Nephron (organoid): ENCODE results near the gene POLD3.

Experiments used
- H3K27ac Mint-ChIP-seq, 3 experiments: 2 replicates each; pipeline ENCODE4 v1.8.0; 2020; ENCODE audit warnings: mixed read lengths in 3 of 3, mild to moderate bottlenecking in 2 of 3, moderate library complexity in 1 of 3
- H3K27me3 Mint-ChIP-seq: 2 replicates; pipeline ENCODE4 v1.8.0; 2021; ENCODE audit warnings: low read depth, mild to moderate bottlenecking, moderate library complexity, mixed read lengths
- H3K36me3 Mint-ChIP-seq: 2 replicates; pipeline ENCODE4 v1.8.0; 2020; ENCODE audit warnings: low read depth, mixed read lengths
- H3K4me1 Mint-ChIP-seq: 2 replicates; pipeline ENCODE4 v1.8.0; 2020; ENCODE audit warnings: mixed read lengths
- H3K4me3 Mint-ChIP-seq, 3 experiments: 2 replicates each; pipeline ENCODE4 v1.8.0; 2020; ENCODE audit warnings: mild to moderate bottlenecking in 3 of 3, mixed read lengths in 3 of 3, moderate library complexity in 2 of 3
- H3K9me3 Mint-ChIP-seq: 2 replicates; pipeline ENCODE4 v1.8.0; 2020; ENCODE audit warnings: mixed read lengths
- CTCF ChIP-seq, 3 experiments: fragments of 200-600 bp; sonication (generic); IDR thresholded peaks; one replicate each; pipeline ENCODE4 v1.5.0; 2021; ENCODE audit warnings: antibody characterized with exemption in 3 of 3; ENCODE audit not compliant: unreplicated experiment in 3 of 3

POLD3 gene

GRCh38 chr11:74636630-74637184, 44.3 kb downstream of the POLD3 start:
- Mint-ChIP-seq H3K4me1 (peaks cover 11% of the 10 kb centered on the region), H3K27ac (no peak overlapping the region), H3K27me3 (no peaks in the 10 kb centered on the region), H3K36me3 (peaks cover 42% of the 10 kb centered on the region), H3K4me3 (no peak overlapping the region), H3K9me3 (no peaks in the 10 kb centered on the region)
- TF ChIP-seq CTCF (IDR thresholded peaks at IDR 0.05; ENCODE audit: unreplicated experiment in 3 of 3): no peak

- H3K36me3 Mint-ChIP-seq: peaks cover 44% of the 10 kb centered on the region
- no peak overlapping the region for H3K27ac Mint-ChIP-seq
- no peaks in the 10 kb centered on the region for H3K27me3 Mint-ChIP-seq
- H3K9me3 Mint-ChIP-seq: no peaks in the 10 kb centered on the region
- peaks cover 8% of the 10 kb centered on the region for H3K4me1 Mint-ChIP-seq
- no peak for TF ChIP-seq CTCF (IDR thresholded peaks at IDR 0.05; ENCODE audit: unreplicated experiment in 3 of 3)
- no peak overlapping the region for H3K4me3 Mint-ChIP-seq
These were observed 45.3 kb downstream of the POLD3 start for GRCh38 chr11:74637700-74638099.

GRCh38 chr11:74638869-74639268, 46.5 kb downstream of the POLD3 start:
- Mint-ChIP-seq H3K9me3 (no peaks in the 10 kb centered on the region), H3K36me3 (peaks cover 50% of the 10 kb centered on the region), H3K27me3 (no peaks in the 10 kb centered on the region), H3K27ac (no peak overlapping the region), H3K4me1 (no peaks in the 10 kb centered on the region), H3K4me3 (no peak overlapping the region)
- TF ChIP-seq CTCF (IDR thresholded peaks at IDR 0.05; ENCODE audit: unreplicated experiment in 3 of 3): no peak

GRCh38 chr11:74639533-74639932, 47.2 kb downstream of the POLD3 start:
- H3K4me3 Mint-ChIP-seq: no peak overlapping the region
- H3K4me1 Mint-ChIP-seq: no peaks in the 10 kb centered on the region
- H3K9me3 Mint-ChIP-seq: no peaks in the 10 kb centered on the region
- H3K36me3 Mint-ChIP-seq: peaks cover 51% of the 10 kb centered on the region
- H3K27ac Mint-ChIP-seq: peak overlapping the region in 1 of 3 experiments; percentile 12
- no peaks in the 10 kb centered on the region for H3K27me3 Mint-ChIP-seq
- no peak for TF ChIP-seq CTCF (IDR thresholded peaks at IDR 0.05; ENCODE audit: unreplicated experiment in 3 of 3)

- TF ChIP-seq CTCF (IDR thresholded peaks at IDR 0.05; ENCODE audit: unreplicated experiment in 3 of 3): no peak
- H3K4me3 Mint-ChIP-seq: no peak overlapping the region
These were observed 48.9 kb downstream of the POLD3 start for GRCh38 chr11:74641289-74641688.

GRCh38 chr11:74641905-74642304, 49.5 kb downstream of the POLD3 start:
- no peaks in the 10 kb centered on the region for H3K9me3 Mint-ChIP-seq
- no peaks in the 10 kb centered on the region for H3K27me3 Mint-ChIP-seq
- H3K27ac Mint-ChIP-seq: no peak overlapping the region
- no peak overlapping the region for H3K4me3 Mint-ChIP-seq
- H3K36me3 Mint-ChIP-seq: peaks cover 39% of the 10 kb centered on the region
- no peak for TF ChIP-seq CTCF (IDR thresholded peaks at IDR 0.05; ENCODE audit: unreplicated experiment in 3 of 3)
- H3K4me1 Mint-ChIP-seq: no peaks in the 10 kb centered on the region

More at GRCh38 chr11:74641289-74641688, 48.9 kb downstream of the POLD3 start:
- H3K27ac Mint-ChIP-seq: peak overlapping the region in 1 of 3 experiments; percentile 60
- no peaks in the 10 kb centered on the region for H3K4me1 Mint-ChIP-seq
- H3K36me3 Mint-ChIP-seq: peaks cover 40% of the 10 kb centered on the region
- no peaks in the 10 kb centered on the region for H3K27me3 Mint-ChIP-seq
- no peaks in the 10 kb centered on the region for H3K9me3 Mint-ChIP-seq
